ENCODE measurements around the gene TLCD2. TPM values are rescaled to one million over a fixed set of nuclear protein-coding genes. Genes with fewer than 3 reads are reported as not detected.

Gene TLCD2
- total RNA-seq, 2 experiments from 2014 or later, result 0.07 to 0.09 TPM

- DNase-seq (peak; percentile 82), ATAC-seq (no peak)
- Mint-ChIP-seq H3K4me1 (ENCODE audit: low read depth) (peaks cover 27% of the 10 kb centered on the region), H3K27me3 (no peaks in the 10 kb centered on the region), H3K27ac (no peak overlapping the region), H3K4me3 (no peak overlapping the region), H3K36me3 (ENCODE audit: low read depth) (no peaks in the 10 kb centered on the region), H3K9me3 (no peaks in the 10 kb centered on the region)
- peak; percentile 96 for TF ChIP-seq CTCF (IDR thresholded peaks at IDR 0.05)
- intact Hi-C loops (cut with micrococcal nuclease), result loop anchor here (10.0 kb wide), 1 partner anchor 54 kb away; no protein-coding TSS in a partner anchor
- ChIA-PET CTCF (interaction anchor here (0.5 to 3.7 kb wide), 45 partner anchors 8 to 524 kb away, joined by 3 to 23 read pairs (median 4); partner anchors contain the start of genes RILP, RPA1, RTN4RL1 and SCARF1), POLR2A (interaction anchor here (0.7 to 1.2 kb wide), 4 partner anchors 8 to 103 kb away, joined by 3 to 4 read pairs (median 4); no protein-coding TSS in a partner anchor)
These were observed 10.7 kb upstream of the TLCD2 start for GRCh38 chr17:1720856-1721386.

GRCh38 chr17:1718362-1719165 lies 8.4 kb upstream of the TLCD2 start:
- Mint-ChIP-seq H3K27me3 (peaks cover 4% of the 10 kb centered on the region), H3K4me3 (peak overlapping the region; percentile 93), H3K27ac (no peak overlapping the region), H3K36me3 (ENCODE audit: low read depth) (no peaks in the 10 kb centered on the region), H3K4me1 (ENCODE audit: low read depth) (peaks cover 25% of the 10 kb centered on the region), H3K9me3 (no peaks in the 10 kb centered on the region)
- ATAC-seq, result no peak
- ChIA-PET POLR2A (interaction anchor here (0.6 kb wide), 1 partner anchor 12 kb away, joined by 3 read pairs; no protein-coding TSS in a partner anchor), CTCF (interaction anchor here (1.1 to 1.4 kb wide), 2 partner anchors 65 to 70 kb away, joined by 3 to 4 read pairs; no protein-coding TSS in a partner anchor)
- intact Hi-C loops (cut with micrococcal nuclease), result loop anchor here (5.0 kb wide), 2 partner anchors 154 to 549 kb away; no protein-coding TSS in a partner anchor
- no peak for TF ChIP-seq CTCF (IDR thresholded peaks at IDR 0.05)
- no peak for DNase-seq

- no peak for TF ChIP-seq CTCF (IDR thresholded peaks at IDR 0.05)
- peaks cover 4% of the 10 kb centered on the region for H3K27me3 Mint-ChIP-seq
- DNase-seq (peak; percentile 93), ATAC-seq (peak; percentile 63)
- ChIA-PET POLR2A (interaction anchor here (1.0 to 2.2 kb wide), 12 partner anchors 7 to 323 kb away, joined by 3 to 17 read pairs (median 5); partner anchors contain the start of genes RILP, RPA1, SERPINF1 and SMYD4), CTCF (interaction anchor here (0.9 to 2.4 kb wide), 18 partner anchors 14 to 338 kb away, joined by 3 to 12 read pairs (median 4); partner anchors contain the start of genes HIC1, PRPF8, RILP and RPA1)
- peak overlapping the region; percentile 97 for H3K27ac Mint-ChIP-seq
- peak overlapping the region; percentile 93 for H3K4me3 Mint-ChIP-seq
- H3K4me1 Mint-ChIP-seq (ENCODE audit: low read depth), result peaks cover 19% of the 10 kb centered on the region
- no peaks in the 10 kb centered on the region for H3K9me3 Mint-ChIP-seq
- H3K36me3 Mint-ChIP-seq (ENCODE audit: low read depth), result peaks cover under 1% of the 10 kb centered on the region
- intact Hi-C loops (cut with micrococcal nuclease), result loop anchor here (5.0 kb wide), 2 partner anchors 155 to 550 kb away; no protein-coding TSS in a partner anchor
These were observed 6.9 kb upstream of the TLCD2 start for GRCh38 chr17:1716912-1717695.

GRCh38 chr17:1716076-1716911 lies 6.1 kb upstream of the TLCD2 start:
- no peak for TF ChIP-seq CTCF (IDR thresholded peaks at IDR 0.05)
- Mint-ChIP-seq H3K27ac (peak overlapping the region; percentile 97), H3K4me1 (ENCODE audit: low read depth) (peaks cover 19% of the 10 kb centered on the region), H3K27me3 (peaks cover 6% of the 10 kb centered on the region), H3K9me3 (no peaks in the 10 kb centered on the region), H3K36me3 (ENCODE audit: low read depth) (peaks cover 3% of the 10 kb centered on the region), H3K4me3 (peak overlapping the region; percentile 93)
- CTCF ChIA-PET, result interaction anchor here (0.9 to 2.4 kb wide), 16 partner anchors 14 to 339 kb away, joined by 3 to 12 read pairs (median 4); partner anchors contain the start of genes HIC1, RILP, RPA1 and SMYD4
- DNase-seq (peak; percentile 100), ATAC-seq (peak; percentile 89)
- intact Hi-C loops (cut with micrococcal nuclease), result loop anchor here (5.0 kb wide), 2 partner anchors 156 to 551 kb away; no protein-coding TSS in a partner anchor
- POLR2A ChIA-PET, result interaction anchor here (0.6 to 2.2 kb wide), 14 partner anchors 8 to 1928 kb away, joined by 3 to 17 read pairs (median 4); partner anchors contain the start of genes RILP, RPA1, SERPINF1 and SMYD4

Data from activated CD8-positive, alpha-beta T cell treated with anti-CD3 and anti-CD28 coated beads for 36 hours (primary cell).